ENCODE measurements around the gene RBMS1. TPM values are rescaled to one million over a fixed set of nuclear protein-coding genes. Genes with fewer than 3 reads are reported as not detected.

The RBMS1 gene
- total and polyA plus RNA-seq, 4 donors: 7.9 to 23.5 (median 15.5) TPM

DNA sequence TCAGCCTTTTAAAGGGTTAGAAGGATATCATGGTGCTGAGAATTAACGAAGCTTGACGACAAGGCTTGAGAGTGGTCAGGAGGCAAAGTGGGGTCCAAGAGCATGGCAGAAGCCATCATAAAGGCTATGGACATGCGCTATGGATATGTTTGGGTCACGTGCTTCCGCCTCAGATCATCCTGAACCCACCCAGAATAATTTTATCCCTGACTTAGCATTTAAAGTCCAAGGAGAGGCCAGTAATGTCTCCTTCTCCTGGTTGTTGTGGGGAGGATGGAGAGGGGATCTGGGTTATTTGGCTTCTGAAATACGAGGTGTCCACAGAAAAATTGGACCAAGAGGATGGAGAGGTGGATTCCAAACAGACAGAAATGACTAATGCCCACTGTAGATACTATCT lies 38.8 kb upstream of the RBMS1 start:
- H3K27ac ChIP-seq (ENCODE audit: low read depth in 1 of 2, low read length in 2 of 2): no peak overlapping the region
- no peak overlapping the region for H3K4me3 ChIP-seq (ENCODE audit: low read depth in 1 of 3, low read length in 3 of 3)
- no peaks in the 10 kb centered on the region for H3K9me3 ChIP-seq (ENCODE audit: control insufficient read depth in 4 of 4, low read length in 3 of 4)
- TF ChIP-seq ATF3 (IDR thresholded peaks at IDR 0.05) (no peak), TAF1 (conservative IDR thresholded peaks at IDR 0.05) (no peak), FOXA1 (IDR thresholded peaks at IDR 0.05) (no peak), EGR1 (IDR thresholded peaks at IDR 0.05; ENCODE audit: low read depth in 2 of 2) (no peak)
- no peaks in the 10 kb centered on the region for H3K27me3 ChIP-seq (ENCODE audit: control insufficient read depth in 4 of 4, insufficient read depth in 4 of 4, low read length in 3 of 4)
- no peak overlapping the region for H3K9ac ChIP-seq (ENCODE audit: low read depth in 1 of 2, low read length in 2 of 2)
- no peaks in the 10 kb centered on the region for H3K36me3 ChIP-seq (ENCODE audit: control insufficient read depth in 4 of 4, insufficient read depth in 3 of 4, low read depth in 1 of 4, low read length in 3 of 4)
- no peak for DNase-seq (ENCODE audit: low spot score)
- peaks cover 0 to 2% (median 0%) of the 10 kb centered on the region in 4 donors for H3K4me1 ChIP-seq (ENCODE audit: control insufficient read depth in 4 of 4, insufficient read depth in 4 of 4, low read length in 3 of 4)
- 88% methylated on average over 6 of the region's 6 CpGs for WGBS

- no peaks in the 10 kb centered on the region for H3K27me3 ChIP-seq (ENCODE audit: control insufficient read depth in 4 of 4, insufficient read depth in 4 of 4, low read length in 3 of 4)
- TF ChIP-seq FOXA2 (IDR thresholded peaks at IDR 0.05) (no peak), NR2F2 (IDR thresholded peaks at IDR 0.05) (no peak), ZBTB33 (IDR thresholded peaks at IDR 0.05) (no peak), GABPA (IDR thresholded peaks at IDR 0.05 in 1 of 2, conservative IDR thresholded peaks at IDR 0.05 in 1 of 2) (no peak)
- DNase-seq (ENCODE audit: low spot score): no peak
- no peak overlapping the region for H3K9ac ChIP-seq (ENCODE audit: low read depth in 1 of 2, low read length in 2 of 2)
- no peak overlapping the region for H3K4me3 ChIP-seq (ENCODE audit: low read depth in 1 of 3, low read length in 3 of 3)
- H3K4me1 ChIP-seq (ENCODE audit: control insufficient read depth in 4 of 4, insufficient read depth in 4 of 4, low read length in 3 of 4): no peaks in the 10 kb centered on the region
- 85% methylated on average over 4 of the region's 4 CpGs for WGBS
- no peak overlapping the region for H3K27ac ChIP-seq (ENCODE audit: low read depth in 1 of 2, low read length in 2 of 2)
- H3K36me3 ChIP-seq (ENCODE audit: control insufficient read depth in 4 of 4, insufficient read depth in 3 of 4, low read depth in 1 of 4, low read length in 3 of 4): no peaks in the 10 kb centered on the region
- H3K9me3 ChIP-seq (ENCODE audit: control insufficient read depth in 4 of 4, low read length in 3 of 4): no peaks in the 10 kb centered on the region
These were observed 29.5 kb upstream of the RBMS1 start for GRCh38 chr2:160522951-160523710.

- no peak overlapping the region for H3K9ac ChIP-seq (ENCODE audit: low read depth in 1 of 2, low read length in 2 of 2)
- 76% methylated on average over 2 of the region's 2 CpGs for WGBS
- H3K36me3 ChIP-seq (ENCODE audit: control insufficient read depth in 4 of 4, insufficient read depth in 3 of 4, low read depth in 1 of 4, low read length in 3 of 4): no peaks in the 10 kb centered on the region
- TF ChIP-seq HNF4G (IDR thresholded peaks at IDR 0.05): no peak
- TF ChIP-seq ATF3 (IDR thresholded peaks at IDR 0.05): no peak
- no peak for TF ChIP-seq YY1 (IDR thresholded peaks at IDR 0.05)
- no peak for TF ChIP-seq FOXA2 (IDR thresholded peaks at IDR 0.05)
- no peak for TF ChIP-seq HNF4A (conservative IDR thresholded peaks at IDR 0.05)
- TF ChIP-seq CTCF (IDR thresholded peaks at IDR 0.05; ENCODE audit: low read depth, low read length, missing input control): no peak
- TF ChIP-seq, protein P1, sequence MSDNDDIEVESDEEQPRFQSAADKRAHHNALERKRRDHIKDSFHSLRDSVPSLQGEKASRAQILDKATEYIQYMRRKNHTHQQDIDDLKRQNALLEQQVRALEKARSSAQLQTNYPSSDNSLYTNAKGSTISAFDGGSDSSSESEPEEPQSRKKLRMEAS (IDR thresholded peaks at IDR 0.05): no peak
- TF ChIP-seq, protein P2, sequence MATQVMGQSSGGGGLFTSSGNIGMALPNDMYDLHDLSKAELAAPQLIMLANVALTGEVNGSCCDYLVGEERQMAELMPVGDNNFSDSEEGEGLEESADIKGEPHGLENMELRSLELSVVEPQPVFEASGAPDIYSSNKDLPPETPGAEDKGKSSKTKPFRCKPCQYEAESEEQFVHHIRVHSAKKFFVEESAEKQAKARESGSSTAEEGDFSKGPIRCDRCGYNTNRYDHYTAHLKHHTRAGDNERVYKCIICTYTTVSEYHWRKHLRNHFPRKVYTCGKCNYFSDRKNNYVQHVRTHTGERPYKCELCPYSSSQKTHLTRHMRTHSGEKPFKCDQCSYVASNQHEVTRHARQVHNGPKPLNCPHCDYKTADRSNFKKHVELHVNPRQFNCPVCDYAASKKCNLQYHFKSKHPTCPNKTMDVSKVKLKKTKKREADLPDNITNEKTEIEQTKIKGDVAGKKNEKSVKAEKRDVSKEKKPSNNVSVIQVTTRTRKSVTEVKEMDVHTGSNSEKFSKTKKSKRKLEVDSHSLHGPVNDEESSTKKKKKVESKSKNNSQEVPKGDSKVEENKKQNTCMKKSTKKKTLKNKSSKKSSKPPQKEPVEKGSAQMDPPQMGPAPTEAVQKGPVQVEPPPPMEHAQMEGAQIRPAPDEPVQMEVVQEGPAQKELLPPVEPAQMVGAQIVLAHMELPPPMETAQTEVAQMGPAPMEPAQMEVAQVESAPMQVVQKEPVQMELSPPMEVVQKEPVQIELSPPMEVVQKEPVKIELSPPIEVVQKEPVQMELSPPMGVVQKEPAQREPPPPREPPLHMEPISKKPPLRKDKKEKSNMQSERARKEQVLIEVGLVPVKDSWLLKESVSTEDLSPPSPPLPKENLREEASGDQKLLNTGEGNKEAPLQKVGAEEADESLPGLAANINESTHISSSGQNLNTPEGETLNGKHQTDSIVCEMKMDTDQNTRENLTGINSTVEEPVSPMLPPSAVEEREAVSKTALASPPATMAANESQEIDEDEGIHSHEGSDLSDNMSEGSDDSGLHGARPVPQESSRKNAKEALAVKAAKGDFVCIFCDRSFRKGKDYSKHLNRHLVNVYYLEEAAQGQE (IDR thresholded peaks at IDR 0.05): no peak
- no peak for TF ChIP-seq TAF1 (conservative IDR thresholded peaks at IDR 0.05)
- no peak for TF ChIP-seq RAD21 (IDR thresholded peaks at IDR 0.05)
- TF ChIP-seq EGR1 (IDR thresholded peaks at IDR 0.05; ENCODE audit: low read depth in 2 of 2): no peak
- no peak for TF ChIP-seq RXRA (IDR thresholded peaks at IDR 0.05)
- H3K4me1 ChIP-seq (ENCODE audit: control insufficient read depth in 4 of 4, insufficient read depth in 4 of 4, low read length in 3 of 4): no peaks in the 10 kb centered on the region
- no peak overlapping the region for H3K27ac ChIP-seq (ENCODE audit: low read depth in 1 of 2, low read length in 2 of 2)
- H3K27me3 ChIP-seq (ENCODE audit: control insufficient read depth in 4 of 4, insufficient read depth in 4 of 4, low read length in 3 of 4): no peaks in the 10 kb centered on the region
- DNase-seq (ENCODE audit: low spot score): no peak
- no peaks in the 10 kb centered on the region for H3K9me3 ChIP-seq (ENCODE audit: control insufficient read depth in 4 of 4, low read length in 3 of 4)
- no peak overlapping the region for H3K4me3 ChIP-seq (ENCODE audit: low read depth in 1 of 3, low read length in 3 of 3)
These were observed 24.1 kb upstream of the RBMS1 start for GRCh38 chr2:160517731-160518130.
